GM12878 (cell line): ENCODE measurements around the gene AGR3. TPM values are rescaled to one million over a fixed set of nuclear protein-coding genes. Genes with fewer than 3 reads are reported as not detected.

Experiments used
- ATAC-seq: fragments of 200-7000 bp; cut with Tn5 transposase; 3 replicates; pipeline ENCODE4 v1.9.1; 2020; ENCODE audit warnings: mild to moderate bottlenecking, moderate library complexity
- BruUV-seq: library from RNA; stranded (reverse); fragments of 400-500 nt; replicated peaks from 2 replicates; lab custom pipeline; 2021; lab: Mats Ljungman, UMichigan
- CTCF ChIA-PET: fragments of 300-600 bp; sonication (Branson Sonifier 250); formaldehyde crosslinking; extraction: SDS; loops from one replicate; lab custom pipeline; 2021; ENCODE audit warnings: inconsistent platforms; lab: Yijun Ruan, JAX
- POLR2A ChIA-PET: fragments of 350-600 bp; formaldehyde crosslinking; extraction: SDS; loops from one replicate; lab custom pipeline; 2021; ENCODE audit warnings: inconsistent platforms; lab: Charles Lee
- RAD21 ChIA-PET: fragments of 300-600 bp; sonication (Branson Sonifier 250); formaldehyde crosslinking; loops from one replicate; lab custom pipeline; 2023; ENCODE audit warnings: antibody characterized with exemption; ENCODE audit not compliant: unreplicated experiment; lab: Charles Lee
- SMC1A ChIA-PET: fragments of 300-600 bp; sonication (Branson Sonifier 250); formaldehyde crosslinking; loops from one replicate; lab custom pipeline; 2023; ENCODE audit not compliant: unreplicated experiment, uncharacterized antibody; lab: Charles Lee
- DNase-seq: peaks from one replicate; pipeline ENCODE4 v3.0.0-alpha.2; 2011; ENCODE audit warnings: low read depth, low spot score
- FAIRE-seq: peaks from 3 replicates; lab custom pipeline; 2011; peaks lifted over from hg19 to GRCh38; lab: Jason Lieb, UNC
- H2AFZ ChIP-seq: 2 replicates; pipeline ENCODE4 v1.6.0; 2011; ENCODE audit warnings: low read depth, low read length, control low read depth; ENCODE audit not compliant: control insufficient read depth
- H3K27ac ChIP-seq: 2 replicates; pipeline ENCODE4 v1.5.1; 2011; ENCODE audit warnings: control low read depth; ENCODE audit not compliant: control insufficient read depth, insufficient read depth
- H3K27me3 ChIP-seq, 2 experiments: replicated peaks in 1 of 2; 2 replicates each; pipeline versions ENCODE4 v1.6.0 to v1.6.1; 2011; ENCODE audit warnings: low read length in 1 of 2; ENCODE audit not compliant: control insufficient read depth in 2 of 2, insufficient read depth in 2 of 2
- H3K36me3 ChIP-seq, 2 experiments: 2 replicates each; pipeline ENCODE4 v1.5.1; 2011; ENCODE audit warnings: low read length in 1 of 2; ENCODE audit not compliant: control insufficient read depth in 2 of 2, insufficient read depth in 2 of 2
- H3K4me1 ChIP-seq: 2 replicates; pipeline ENCODE4 v1.6.1; 2011; ENCODE audit warnings: mild to moderate bottlenecking, low read length, moderate library complexity, mixed read lengths; ENCODE audit not compliant: control insufficient read depth, insufficient read depth
- H3K4me2 ChIP-seq: 2 replicates; pipeline ENCODE4 v1.6.0; 2011; ENCODE audit warnings: control low read depth; ENCODE audit not compliant: control insufficient read depth, insufficient read depth
- H3K4me3 ChIP-seq: fragments of 200-600 bp; sonication (generic); 2 replicates; pipeline ENCODE4 v1.5.1; 2016
- H3K79me2 ChIP-seq: 2 replicates; pipeline ENCODE4 v1.6.0; 2011; ENCODE audit warnings: low read length; ENCODE audit not compliant: control insufficient read depth, insufficient read depth
- H3K9ac ChIP-seq: 2 replicates; pipeline ENCODE4 v1.8.0; 2011; ENCODE audit warnings: low read length, control low read depth, mixed read lengths; ENCODE audit not compliant: control insufficient read depth, insufficient read depth
- H3K9me3 ChIP-seq: replicated peaks from 3 replicates; pipeline ENCODE4 v1.5.1; 2011; ENCODE audit warnings: mild to moderate bottlenecking, low read length; ENCODE audit not compliant: control insufficient read depth, insufficient read depth
- H4K20me1 ChIP-seq: 2 replicates; pipeline ENCODE4 v1.6.0; 2011; ENCODE audit not compliant: control insufficient read depth, insufficient read depth
- CHD1 ChIP-seq: IDR thresholded peaks from 2 replicates; pipeline ENCODE4 v1.6.1; 2012; ENCODE audit warnings: low read depth, low read length, improper control_type of control experiment
- KDM1A ChIP-seq: fragments of 200-600 bp; sonication (generic); IDR thresholded peaks from 2 replicates; pipeline ENCODE4 v1.6.1; 2016; ENCODE audit warnings: borderline replicate concordance
- NFYA ChIP-seq: IDR thresholded peaks from 2 replicates; pipeline ENCODE4 v1.6.1; 2011; ENCODE audit warnings: low read depth, mild to moderate bottlenecking, low read length, improper control_type of control experiment, borderline replicate concordance
- RFX5 ChIP-seq: IDR thresholded peaks from 2 replicates; pipeline ENCODE4 v1.6.1; 2011; ENCODE audit warnings: low read depth, low read length, improper control_type of control experiment
- STAT3 ChIP-seq: IDR thresholded peaks from 2 replicates; pipeline ENCODE4 v1.6.1; 2011; ENCODE audit warnings: low read depth, low read length, improper control_type of control experiment
- TCF3 ChIP-seq: IDR thresholded peaks from 2 replicates; pipeline ENCODE4 v1.6.1; 2012; ENCODE audit warnings: low read depth, mild to moderate bottlenecking, low read length, borderline replicate concordance; ENCODE audit not compliant: insufficient read depth
- ZBED1 ChIP-seq: IDR thresholded peaks from 2 replicates; pipeline ENCODE4 v1.6.1; 2016; ENCODE audit warnings: borderline replicate concordance
- ZNF622 ChIP-seq: fragments of 450-650 bp; IDR thresholded peaks from 2 replicates; pipeline ENCODE4 v1.6.1; 2017; ENCODE audit warnings: mild to moderate bottlenecking, inconsistent platforms
- WGBS: methylation state at CpG from one replicate; pipeline ENCODE4 v1.1.6; 2016; ENCODE audit warnings: low lambda C conversion rate; ENCODE audit not compliant: insufficient replicate concordance, insufficient coverage; ENCODE audit errors: missing lambda C conversion rate; 5-methylcytosine and 5-hydroxymethylcytosine counted together
- in situ Hi-C: fragments of 300-500 bp; cut with MboI; formaldehyde crosslinking; loops from 9 replicates; pipeline ENCODE4 v1.14.3; 2018; ENCODE audit warnings: mixed read lengths
- intact Hi-C: fragments of 100-400 bp; cut with micrococcal nuclease; formaldehyde crosslinking; loops from one replicate; pipeline ENCODE4 v1.14.2; 2022; ENCODE audit not compliant: unreplicated experiment
- polyA plus RNA-seq, 11 experiments: library from polyadenylated mRNA; depleted of rRNA in 4 of 11; unstranded in 6 of 11; stranded (reverse) in 5 of 11; fragments of >200 nt; fragmentation: Nextera tagmentation in 4 of 11; fragmentation: Illumina TruSeq in 1 of 11; extraction: Ambion mirVana in 4 of 11; extraction: Trizol in 1 of 11; gene quantifications; 1 replicate in 1 of 11; 2 replicates in 10 of 11; pipeline versions ENCODE4 v1.2.1 to v1.2.3, GENCODE V29; 2011 to 2016; ENCODE audit warnings: inconsistent platforms in 2 of 11, missing spikeins in 2 of 11, low read depth in 1 of 11
- total RNA-seq, 4 experiments: library from RNA; depleted of rRNA in 3 of 4; stranded (reverse); fragments of >200 nt in 3 of 4; fragmentation: Illumina TruSeq in 1 of 4; extraction: Trizol in 1 of 4; gene quantifications; 2 replicates each; pipeline versions ENCODE4 v1.2.1 to v1.2.3, GENCODE V29; 2013 to 2021
- TF ChIP-seq, protein P1 (sequence below): fragments of 150-350 bp; IDR thresholded peaks from 2 replicates; pipeline ENCODE4 v1.6.1; 2014; ENCODE audit warnings: mild to moderate bottlenecking, low read depth, low read length

AGR3 gene
- total and polyA plus RNA-seq, 10 of the 15 experiments (the other 5 are each of a cell fraction or from before 2014, with no cell fraction given): not detected

DNA sequence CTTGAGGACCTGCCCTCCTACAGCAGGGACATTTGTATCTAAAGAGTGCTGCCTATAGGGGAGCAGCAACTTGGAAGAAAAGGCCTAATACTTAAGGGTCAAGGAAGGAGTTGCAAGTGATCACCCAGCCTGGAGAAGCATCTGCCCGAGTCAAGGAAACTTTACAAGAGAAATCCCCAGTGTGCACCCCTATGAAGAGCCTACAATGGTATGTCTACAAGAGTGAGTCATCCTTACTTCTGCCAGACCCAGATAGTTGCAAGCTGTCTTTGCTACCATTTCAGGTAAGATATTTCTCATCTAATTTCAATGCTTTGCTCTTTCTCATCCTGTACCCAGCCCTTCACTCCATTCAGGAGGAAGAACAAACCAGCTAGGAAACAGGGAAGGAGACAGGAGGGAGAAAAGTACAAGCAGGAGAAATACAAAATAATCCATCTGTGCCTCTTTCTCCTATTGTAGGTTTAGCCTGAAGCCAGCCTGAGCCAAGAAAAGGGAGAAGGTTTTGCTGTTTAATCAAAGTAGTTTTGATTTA, 34.4 kb upstream of the AGR3 start:
- no peaks in the 10 kb centered on the region for H3K9me3 ChIP-seq
- no peak overlapping the region for H3K27ac ChIP-seq
- TF ChIP-seq TCF3 (no peak), ZBED1 (no peak), NFYA (no peak), STAT3 (no peak), CHD1 (no peak), RFX5 (no peak), ZNF622 (no peak), KDM1A (no peak)
- TF ChIP-seq, protein P1, sequence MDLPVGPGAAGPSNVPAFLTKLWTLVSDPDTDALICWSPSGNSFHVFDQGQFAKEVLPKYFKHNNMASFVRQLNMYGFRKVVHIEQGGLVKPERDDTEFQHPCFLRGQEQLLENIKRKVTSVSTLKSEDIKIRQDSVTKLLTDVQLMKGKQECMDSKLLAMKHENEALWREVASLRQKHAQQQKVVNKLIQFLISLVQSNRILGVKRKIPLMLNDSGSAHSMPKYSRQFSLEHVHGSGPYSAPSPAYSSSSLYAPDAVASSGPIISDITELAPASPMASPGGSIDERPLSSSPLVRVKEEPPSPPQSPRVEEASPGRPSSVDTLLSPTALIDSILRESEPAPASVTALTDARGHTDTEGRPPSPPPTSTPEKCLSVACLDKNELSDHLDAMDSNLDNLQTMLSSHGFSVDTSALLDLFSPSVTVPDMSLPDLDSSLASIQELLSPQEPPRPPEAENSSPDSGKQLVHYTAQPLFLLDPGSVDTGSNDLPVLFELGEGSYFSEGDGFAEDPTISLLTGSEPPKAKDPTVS: no peak
- in situ Hi-C loops (no loop called here), intact Hi-C loops (loop anchor here (5.0 kb wide), 2 partner anchors 219 to 314 kb away; no protein-coding TSS in a partner anchor)
- no peak overlapping the region for H3K9ac ChIP-seq
- CTCF ChIA-PET: interaction anchor here (0.6 to 1.1 kb wide), 3 partner anchors 8 to 209 kb away, joined by 3 to 4 read pairs (median 3); no protein-coding TSS in a partner anchor
- 7% methylated on average over 1 of the region's 1 CpG for WGBS
- H3K79me2 ChIP-seq: no peaks in the 10 kb centered on the region
- no peak for ATAC-seq
- RAD21 ChIA-PET: interaction anchor here (1.0 kb wide), 1 partner anchor 24 kb away, joined by 3 read pairs; no protein-coding TSS in a partner anchor
- H4K20me1 ChIP-seq: no peaks in the 10 kb centered on the region
- H3K36me3 ChIP-seq: no peaks in the 10 kb centered on the region
- no peak overlapping the region for H3K4me3 ChIP-seq
- FAIRE-seq: no peak
- POLR2A ChIA-PET: no interaction called here
- SMC1A ChIA-PET: no interaction called here
- H3K4me2 ChIP-seq: no peak overlapping the region
- BruUV-seq: no TSS peak
- no peak overlapping the region for H2AFZ ChIP-seq
- H3K4me1 ChIP-seq: no peaks in the 10 kb centered on the region
- no peaks in the 10 kb centered on the region; a peak in 2 of 4 replicates for H3K27me3 ChIP-seq
- no peak for DNase-seq
